ENCODE measurements around the gene LOXHD1.

- TF ChIP-seq, protein P1, sequence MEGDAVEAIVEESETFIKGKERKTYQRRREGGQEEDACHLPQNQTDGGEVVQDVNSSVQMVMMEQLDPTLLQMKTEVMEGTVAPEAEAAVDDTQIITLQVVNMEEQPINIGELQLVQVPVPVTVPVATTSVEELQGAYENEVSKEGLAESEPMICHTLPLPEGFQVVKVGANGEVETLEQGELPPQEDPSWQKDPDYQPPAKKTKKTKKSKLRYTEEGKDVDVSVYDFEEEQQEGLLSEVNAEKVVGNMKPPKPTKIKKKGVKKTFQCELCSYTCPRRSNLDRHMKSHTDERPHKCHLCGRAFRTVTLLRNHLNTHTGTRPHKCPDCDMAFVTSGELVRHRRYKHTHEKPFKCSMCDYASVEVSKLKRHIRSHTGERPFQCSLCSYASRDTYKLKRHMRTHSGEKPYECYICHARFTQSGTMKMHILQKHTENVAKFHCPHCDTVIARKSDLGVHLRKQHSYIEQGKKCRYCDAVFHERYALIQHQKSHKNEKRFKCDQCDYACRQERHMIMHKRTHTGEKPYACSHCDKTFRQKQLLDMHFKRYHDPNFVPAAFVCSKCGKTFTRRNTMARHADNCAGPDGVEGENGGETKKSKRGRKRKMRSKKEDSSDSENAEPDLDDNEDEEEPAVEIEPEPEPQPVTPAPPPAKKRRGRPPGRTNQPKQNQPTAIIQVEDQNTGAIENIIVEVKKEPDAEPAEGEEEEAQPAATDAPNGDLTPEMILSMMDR (IDR thresholded peaks at IDR 0.05), result no peak
- TF ChIP-seq EZH2 (IDR thresholded peaks at IDR 0.05; ENCODE audit: borderline replicate concordance, insufficient read depth, low read depth, low read length, poor library complexity, severe bottlenecking), result no peak
Measured at GRCh38 chr18:46482831-46483230, 174.2 kb downstream of the LOXHD1 start.

All from B cell (primary cell).